HG03175 (cell line): ENCODE measurements around the gene GPR35.

Experiments used
- ATAC-seq: cut with Tn5 transposase; IDR thresholded peaks from one replicate; pipeline ENCODE4 v1.9.1; 2021; ENCODE audit warnings: mild to moderate bottlenecking, moderate library complexity; ENCODE audit not compliant: unreplicated experiment

Gene GPR35

DNA sequence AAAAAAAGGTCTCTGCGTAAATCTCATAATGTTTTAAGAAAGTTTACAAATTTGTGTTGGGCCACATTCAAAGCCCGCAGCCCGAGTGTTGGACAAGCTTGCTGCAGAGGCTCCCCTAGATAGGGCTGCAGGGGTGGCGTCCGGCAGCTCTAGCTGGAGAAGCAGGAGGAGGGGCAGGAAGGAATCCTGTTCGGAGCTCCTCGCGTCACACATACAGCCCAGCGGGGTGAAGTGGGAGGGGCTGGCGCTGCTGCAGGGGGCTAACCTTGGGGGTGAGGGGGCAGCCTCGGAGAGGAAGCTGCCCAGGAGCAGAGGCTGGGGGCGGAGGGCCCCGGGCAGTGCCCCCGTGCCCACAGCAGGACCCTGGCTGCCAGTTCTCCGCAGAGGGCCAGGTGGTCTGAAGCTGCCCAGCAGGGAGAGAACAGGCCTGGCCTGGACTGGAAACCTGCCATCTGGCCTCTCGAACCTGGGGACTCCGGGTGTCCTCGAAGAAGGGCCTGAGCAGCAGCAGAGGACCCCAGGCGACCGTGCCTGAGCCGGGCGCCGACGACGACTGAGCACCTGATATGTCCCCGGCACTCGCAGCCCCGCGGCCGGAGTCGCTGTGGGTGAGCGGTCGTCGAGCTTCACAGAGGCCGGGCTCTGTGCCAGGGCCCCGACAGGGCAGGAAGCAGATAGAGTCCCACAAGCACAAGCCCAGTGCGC lies 2.6 kb upstream of the GPR35 start:
- ATAC-seq = no peak

DNA sequence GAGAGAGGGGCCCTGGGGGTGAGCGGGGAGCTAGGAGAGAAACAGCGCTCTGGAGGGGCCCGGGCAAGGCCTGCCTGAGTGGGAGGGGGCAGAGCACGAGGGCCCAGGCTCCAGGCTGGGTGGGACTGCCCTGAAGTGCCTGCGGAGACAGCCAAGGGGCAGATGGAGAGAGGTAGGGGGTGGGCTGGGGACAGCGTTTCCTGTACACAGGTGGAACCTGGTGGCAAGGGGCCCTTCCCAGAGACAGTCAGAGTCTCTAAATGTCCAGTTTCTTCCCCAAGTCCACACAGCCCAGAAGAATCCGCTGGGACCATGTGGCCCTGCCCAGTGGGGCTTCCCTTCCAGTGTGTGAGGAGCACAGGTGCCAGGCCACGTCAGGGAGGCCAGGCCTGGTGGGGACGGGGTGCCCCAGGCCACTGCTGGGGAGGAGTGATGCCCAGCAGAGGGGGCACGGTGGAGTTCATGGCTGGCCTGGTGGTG lies 1.7 kb upstream of the GPR35 start:
- ATAC-seq = no peak

- ATAC-seq = no peak
These were observed 1.0 kb upstream of the GPR35 start for GRCh38 chr2:240624011-240624949.

DNA sequence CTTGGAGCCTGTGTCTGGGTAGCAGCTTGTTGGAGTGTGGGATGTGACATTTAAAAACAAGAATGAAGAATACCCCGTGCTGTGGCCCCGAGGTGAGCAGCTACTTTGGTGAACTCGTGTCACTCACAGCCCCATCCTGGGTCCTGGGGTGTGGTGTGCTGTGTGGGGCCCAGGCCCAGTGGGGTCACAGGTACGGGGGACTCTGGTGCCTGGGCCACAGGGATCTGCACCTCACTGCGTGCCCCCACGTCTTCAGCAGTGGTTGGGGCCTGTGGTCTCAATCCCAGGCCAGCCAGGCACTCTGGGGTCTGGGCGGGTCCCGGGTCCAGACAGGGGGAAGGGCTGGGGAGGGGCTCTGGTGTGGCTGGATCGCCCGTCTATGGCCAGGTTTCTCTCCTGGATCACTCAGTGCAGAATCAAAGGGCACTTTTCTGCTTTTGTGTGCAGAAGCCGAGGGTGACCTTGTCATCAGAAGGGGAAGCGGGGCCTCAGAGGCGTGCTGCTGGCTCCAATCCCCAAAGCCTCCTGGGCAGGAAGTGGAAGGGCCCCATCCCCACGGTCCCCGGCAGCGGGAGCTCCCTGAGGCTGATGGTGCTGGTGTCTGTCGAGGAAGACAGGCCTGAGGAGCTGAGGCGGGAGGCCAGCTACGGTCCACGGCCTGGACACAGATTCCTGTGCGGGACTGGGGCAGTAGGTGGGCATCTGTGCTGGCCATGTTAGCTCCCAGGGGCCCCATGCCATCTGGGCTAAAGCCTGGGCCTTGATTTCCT lies 1.4 kb downstream of the GPR35 start:
- ATAC-seq = no peak

GRCh38 chr2:240627736-240628506 lies 2.6 kb downstream of the GPR35 start:
- no peak for ATAC-seq

GRCh38 chr2:240628507-240628807 lies 3.2 kb downstream of the GPR35 start:
- ATAC-seq = no peak

- no peak for ATAC-seq
These were observed 3.7 kb downstream of the GPR35 start for GRCh38 chr2:240628808-240629618.

DNA sequence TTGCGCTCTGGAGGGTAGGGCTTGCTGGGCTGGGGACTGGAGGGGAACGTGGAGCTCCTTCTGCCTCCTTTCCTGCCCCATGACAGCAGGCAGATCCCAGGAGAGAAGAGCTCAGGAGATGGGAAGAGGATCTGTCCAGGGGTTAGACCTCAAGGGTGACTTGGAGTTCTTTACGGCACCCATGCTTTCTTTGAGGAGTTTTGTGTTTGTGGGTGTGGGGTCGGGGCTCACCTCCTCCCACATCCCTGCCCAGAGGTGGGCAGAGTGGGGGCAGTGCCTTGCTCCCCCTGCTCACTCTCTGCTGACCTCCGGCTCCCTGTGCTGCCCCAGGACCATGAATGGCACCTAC lies 4.3 kb downstream of the GPR35 start:
- ATAC-seq = no peak

GRCh38 chr2:240629968-240630770 lies 4.9 kb downstream of the GPR35 start:
- ATAC-seq = no peak

DNA sequence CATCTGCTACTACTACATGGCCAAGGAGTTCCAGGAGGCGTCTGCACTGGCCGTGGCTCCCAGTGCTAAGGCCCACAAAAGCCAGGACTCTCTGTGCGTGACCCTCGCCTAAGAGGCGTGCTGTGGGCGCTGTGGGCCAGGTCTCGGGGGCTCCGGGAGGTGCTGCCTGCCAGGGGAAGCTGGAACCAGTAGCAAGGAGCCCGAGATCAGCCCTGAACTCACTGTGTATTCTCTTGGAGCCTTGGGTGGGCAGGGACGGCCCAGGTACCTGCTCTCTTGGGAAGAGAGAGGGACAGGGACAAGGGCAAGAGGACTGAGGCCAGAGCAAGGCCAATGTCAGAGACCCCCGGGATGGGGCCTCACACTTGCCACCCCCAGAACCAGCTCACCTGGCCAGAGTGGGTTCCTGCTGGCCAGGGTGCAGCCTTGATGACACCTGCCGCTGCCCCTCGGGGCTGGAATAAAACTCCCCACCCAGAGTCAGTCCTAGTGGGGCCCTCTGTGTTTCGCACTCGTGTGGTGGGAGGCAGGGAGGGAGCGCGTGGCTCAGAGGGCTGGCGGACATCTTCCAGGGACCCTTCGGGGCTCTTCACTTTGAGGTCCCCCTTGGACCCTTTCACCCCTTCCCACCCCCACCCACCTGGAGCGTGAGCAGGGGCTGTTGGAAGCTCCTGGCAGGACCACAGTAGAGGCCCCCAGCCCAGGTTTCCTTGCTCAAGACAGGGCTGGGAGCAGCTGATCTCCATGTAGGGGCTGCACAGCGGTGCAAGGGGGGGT lies 5.7 kb downstream of the GPR35 start:
- ATAC-seq = no peak

GRCh38 chr2:240631548-240632305 lies 6.4 kb downstream of the GPR35 start:
- no peak for ATAC-seq

DNA sequence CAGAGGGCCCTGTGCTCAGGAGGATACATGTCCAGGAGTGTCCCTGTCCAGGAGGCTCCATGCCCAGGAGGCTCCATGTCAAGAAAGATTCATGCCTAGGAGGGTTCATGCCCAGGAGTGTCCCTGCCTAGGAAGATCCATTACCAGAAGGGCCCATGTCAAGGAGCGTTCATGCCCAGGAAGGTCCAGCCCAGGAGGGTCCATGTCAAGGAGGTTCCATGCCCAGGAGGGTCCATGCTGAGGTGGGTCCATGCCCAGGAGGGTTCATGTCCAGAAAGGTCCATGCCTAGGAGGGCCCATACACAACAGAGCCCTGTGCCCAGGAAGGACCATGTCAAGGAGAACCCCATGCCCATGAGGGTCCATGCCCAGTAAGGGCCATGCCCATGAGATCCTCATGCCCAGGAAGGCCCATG lies 7.0 kb downstream of the GPR35 start:
- no peak for ATAC-seq

GRCh38 chr2:240635121-240635997 lies 10.1 kb downstream of the GPR35 start:
- no peak for ATAC-seq

DNA sequence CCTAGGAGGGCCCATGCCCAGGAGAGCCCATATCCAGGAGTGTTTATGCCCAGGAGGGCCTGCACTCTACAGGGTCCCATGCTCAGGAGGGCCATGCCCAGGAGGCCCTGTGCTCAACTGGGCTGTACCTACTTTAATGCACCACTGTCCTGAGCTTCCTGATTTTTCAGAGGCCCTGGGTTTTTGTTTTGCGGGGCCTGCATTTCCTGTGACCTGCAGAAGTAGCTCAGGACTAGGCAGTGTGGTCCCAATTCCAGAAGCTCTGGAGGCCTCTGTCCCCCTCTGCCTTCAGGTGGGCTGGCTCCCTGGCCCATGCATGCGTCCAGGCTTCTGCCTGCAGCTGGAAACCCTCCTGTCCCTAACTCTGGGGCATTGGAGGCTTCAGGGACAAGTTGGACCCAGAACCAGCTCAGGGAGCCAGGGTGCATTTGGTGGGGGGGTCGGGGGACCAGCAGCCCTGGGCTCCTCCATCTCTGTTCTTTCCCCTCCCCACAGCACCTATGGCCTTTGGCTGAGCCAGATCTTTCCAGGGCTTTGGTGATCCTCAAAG lies 10.8 kb downstream of the GPR35 start:
- no peak for ATAC-seq

GRCh38 chr2:240636563-240637115 lies 11.4 kb downstream of the GPR35 start:
- no peak for ATAC-seq
